ENCODE data around the gene RIN2. TPM values are rescaled to one million over a fixed set of nuclear protein-coding genes. Genes with fewer than 3 reads are reported as not detected.

Gene RIN2
- total and polyA plus RNA-seq, 2 of the 13 experiments (the other 11 are each of a cell fraction or from before 2014, with no cell fraction given) = 2.5 to 5.1 TPM

DNA sequence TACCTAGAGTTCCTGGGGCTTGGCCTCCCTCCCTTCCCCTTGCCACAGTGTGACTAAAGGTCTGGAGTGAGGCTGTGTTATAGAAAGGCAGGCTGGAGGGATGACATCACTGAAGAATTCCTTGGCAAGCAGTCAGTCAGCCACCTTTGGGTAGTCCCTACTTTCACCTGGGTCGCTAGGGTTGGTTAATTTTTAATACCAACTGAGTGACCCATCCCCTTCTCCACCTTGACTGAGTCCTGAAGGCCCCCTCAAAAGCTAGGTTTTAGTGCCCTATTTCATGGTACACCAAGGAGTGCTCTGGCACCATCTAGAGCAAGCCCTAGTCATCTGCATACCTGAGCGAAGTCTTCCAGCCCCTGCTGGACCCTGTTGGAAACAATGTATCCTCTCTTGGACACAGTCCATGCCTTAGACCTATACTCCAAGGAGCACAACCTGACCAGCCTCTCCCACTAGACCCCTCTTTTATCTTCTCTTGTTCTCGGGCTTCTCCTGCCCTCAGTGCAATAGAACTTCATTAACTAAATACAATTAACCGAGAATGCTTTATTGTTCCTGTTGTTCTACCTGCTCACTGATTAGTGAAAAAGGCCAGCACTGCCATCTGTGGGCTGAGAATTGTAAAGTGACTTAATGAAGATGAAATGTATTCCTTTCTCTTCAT is 44.6 kb downstream of the RIN2 start (continued):
- TF ChIP-seq, protein P1, sequence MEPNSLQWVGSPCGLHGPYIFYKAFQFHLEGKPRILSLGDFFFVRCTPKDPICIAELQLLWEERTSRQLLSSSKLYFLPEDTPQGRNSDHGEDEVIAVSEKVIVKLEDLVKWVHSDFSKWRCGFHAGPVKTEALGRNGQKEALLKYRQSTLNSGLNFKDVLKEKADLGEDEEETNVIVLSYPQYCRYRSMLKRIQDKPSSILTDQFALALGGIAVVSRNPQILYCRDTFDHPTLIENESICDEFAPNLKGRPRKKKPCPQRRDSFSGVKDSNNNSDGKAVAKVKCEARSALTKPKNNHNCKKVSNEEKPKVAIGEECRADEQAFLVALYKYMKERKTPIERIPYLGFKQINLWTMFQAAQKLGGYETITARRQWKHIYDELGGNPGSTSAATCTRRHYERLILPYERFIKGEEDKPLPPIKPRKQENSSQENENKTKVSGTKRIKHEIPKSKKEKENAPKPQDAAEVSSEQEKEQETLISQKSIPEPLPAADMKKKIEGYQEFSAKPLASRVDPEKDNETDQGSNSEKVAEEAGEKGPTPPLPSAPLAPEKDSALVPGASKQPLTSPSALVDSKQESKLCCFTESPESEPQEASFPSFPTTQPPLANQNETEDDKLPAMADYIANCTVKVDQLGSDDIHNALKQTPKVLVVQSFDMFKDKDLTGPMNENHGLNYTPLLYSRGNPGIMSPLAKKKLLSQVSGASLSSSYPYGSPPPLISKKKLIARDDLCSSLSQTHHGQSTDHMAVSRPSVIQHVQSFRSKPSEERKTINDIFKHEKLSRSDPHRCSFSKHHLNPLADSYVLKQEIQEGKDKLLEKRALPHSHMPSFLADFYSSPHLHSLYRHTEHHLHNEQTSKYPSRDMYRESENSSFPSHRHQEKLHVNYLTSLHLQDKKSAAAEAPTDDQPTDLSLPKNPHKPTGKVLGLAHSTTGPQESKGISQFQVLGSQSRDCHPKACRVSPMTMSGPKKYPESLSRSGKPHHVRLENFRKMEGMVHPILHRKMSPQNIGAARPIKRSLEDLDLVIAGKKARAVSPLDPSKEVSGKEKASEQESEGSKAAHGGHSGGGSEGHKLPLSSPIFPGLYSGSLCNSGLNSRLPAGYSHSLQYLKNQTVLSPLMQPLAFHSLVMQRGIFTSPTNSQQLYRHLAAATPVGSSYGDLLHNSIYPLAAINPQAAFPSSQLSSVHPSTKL (CRISPR knock-in tag; IDR thresholded peaks at IDR 0.05) = 0 out of 2 replicates have a peak, but pooled peaks have one; percentile 26
- TF ChIP-seq, protein P2, sequence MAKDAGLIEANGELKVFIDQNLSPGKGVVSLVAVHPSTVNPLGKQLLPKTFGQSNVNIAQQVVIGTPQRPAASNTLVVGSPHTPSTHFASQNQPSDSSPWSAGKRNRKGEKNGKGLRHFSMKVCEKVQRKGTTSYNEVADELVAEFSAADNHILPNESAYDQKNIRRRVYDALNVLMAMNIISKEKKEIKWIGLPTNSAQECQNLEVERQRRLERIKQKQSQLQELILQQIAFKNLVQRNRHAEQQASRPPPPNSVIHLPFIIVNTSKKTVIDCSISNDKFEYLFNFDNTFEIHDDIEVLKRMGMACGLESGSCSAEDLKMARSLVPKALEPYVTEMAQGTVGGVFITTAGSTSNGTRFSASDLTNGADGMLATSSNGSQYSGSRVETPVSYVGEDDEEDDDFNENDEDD (CRISPR knock-in tag; IDR thresholded peaks at IDR 0.05; ENCODE audit: borderline replicate concordance) = peak; percentile 37; the same call in 1 of the 2 replicates
- TF ChIP-seq, protein P3, sequence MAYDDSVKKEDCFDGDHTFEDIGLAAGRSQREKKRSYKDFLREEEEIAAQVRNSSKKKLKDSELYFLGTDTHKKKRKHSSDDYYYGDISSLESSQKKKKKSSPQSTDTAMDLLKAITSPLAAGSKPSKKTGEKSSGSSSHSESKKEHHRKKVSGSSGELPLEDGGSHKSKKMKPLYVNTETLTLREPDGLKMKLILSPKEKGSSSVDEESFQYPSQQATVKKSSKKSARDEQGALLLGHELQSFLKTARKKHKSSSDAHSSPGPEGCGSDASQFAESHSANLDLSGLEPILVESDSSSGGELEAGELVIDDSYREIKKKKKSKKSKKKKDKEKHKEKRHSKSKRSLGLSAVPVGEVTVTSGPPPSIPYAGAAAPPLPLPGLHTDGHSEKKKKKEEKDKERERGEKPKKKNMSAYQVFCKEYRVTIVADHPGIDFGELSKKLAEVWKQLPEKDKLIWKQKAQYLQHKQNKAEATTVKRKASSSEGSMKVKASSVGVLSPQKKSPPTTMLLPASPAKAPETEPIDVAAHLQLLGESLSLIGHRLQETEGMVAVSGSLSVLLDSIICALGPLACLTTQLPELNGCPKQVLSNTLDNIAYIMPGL (CRISPR knock-in tag; IDR thresholded peaks at IDR 0.05; ENCODE audit: borderline replicate concordance in 1 of 2, low read depth in 1 of 2) = 0 out of 4 replicates have a peak, but pooled peaks of 1 of the 2 experiments have one; percentile 17
- TF ChIP-seq ZNF253 (CRISPR knock-in tag; IDR thresholded peaks at IDR 0.05; ENCODE audit: borderline replicate concordance) = no peak
- TF ChIP-seq CHD4 (IDR thresholded peaks at IDR 0.05; ENCODE audit: borderline replicate concordance, low read length) = peak; percentile 46; the same call in 1 of the 2 replicates
- TF ChIP-seq HIVEP1 (CRISPR knock-in tag; IDR thresholded peaks at IDR 0.05) = no peak
- no peak for TF ChIP-seq ZNF329 (CRISPR knock-in tag; IDR thresholded peaks at IDR 0.05; ENCODE audit: low read depth)
- TF ChIP-seq ZNF724P (CRISPR knock-in tag; IDR thresholded peaks at IDR 0.05; ENCODE audit: borderline replicate concordance) = 0 out of 2 replicates have a peak, but pooled peaks have one; percentile 23
- no peak for TF ChIP-seq ZNF607 (CRISPR knock-in tag; IDR thresholded peaks at IDR 0.05; ENCODE audit: borderline replicate concordance)
- TF ChIP-seq, protein P4, sequence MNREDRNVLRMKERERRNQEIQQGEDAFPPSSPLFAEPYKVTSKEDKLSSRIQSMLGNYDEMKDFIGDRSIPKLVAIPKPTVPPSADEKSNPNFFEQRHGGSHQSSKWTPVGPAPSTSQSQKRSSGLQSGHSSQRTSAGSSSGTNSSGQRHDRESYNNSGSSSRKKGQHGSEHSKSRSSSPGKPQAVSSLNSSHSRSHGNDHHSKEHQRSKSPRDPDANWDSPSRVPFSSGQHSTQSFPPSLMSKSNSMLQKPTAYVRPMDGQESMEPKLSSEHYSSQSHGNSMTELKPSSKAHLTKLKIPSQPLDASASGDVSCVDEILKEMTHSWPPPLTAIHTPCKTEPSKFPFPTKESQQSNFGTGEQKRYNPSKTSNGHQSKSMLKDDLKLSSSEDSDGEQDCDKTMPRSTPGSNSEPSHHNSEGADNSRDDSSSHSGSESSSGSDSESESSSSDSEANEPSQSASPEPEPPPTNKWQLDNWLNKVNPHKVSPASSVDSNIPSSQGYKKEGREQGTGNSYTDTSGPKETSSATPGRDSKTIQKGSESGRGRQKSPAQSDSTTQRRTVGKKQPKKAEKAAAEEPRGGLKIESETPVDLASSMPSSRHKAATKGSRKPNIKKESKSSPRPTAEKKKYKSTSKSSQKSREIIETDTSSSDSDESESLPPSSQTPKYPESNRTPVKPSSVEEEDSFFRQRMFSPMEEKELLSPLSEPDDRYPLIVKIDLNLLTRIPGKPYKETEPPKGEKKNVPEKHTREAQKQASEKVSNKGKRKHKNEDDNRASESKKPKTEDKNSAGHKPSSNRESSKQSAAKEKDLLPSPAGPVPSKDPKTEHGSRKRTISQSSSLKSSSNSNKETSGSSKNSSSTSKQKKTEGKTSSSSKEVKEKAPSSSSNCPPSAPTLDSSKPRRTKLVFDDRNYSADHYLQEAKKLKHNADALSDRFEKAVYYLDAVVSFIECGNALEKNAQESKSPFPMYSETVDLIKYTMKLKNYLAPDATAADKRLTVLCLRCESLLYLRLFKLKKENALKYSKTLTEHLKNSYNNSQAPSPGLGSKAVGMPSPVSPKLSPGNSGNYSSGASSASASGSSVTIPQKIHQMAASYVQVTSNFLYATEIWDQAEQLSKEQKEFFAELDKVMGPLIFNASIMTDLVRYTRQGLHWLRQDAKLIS (CRISPR knock-in tag; IDR thresholded peaks at IDR 0.05) = no peak
- peak; percentile 87 for TF ChIP-seq TEAD3 (CRISPR knock-in tag; optimal IDR thresholded peaks at IDR 0.05; ENCODE audit: borderline replicate concordance)
- TF ChIP-seq TMF1 (CRISPR knock-in tag; IDR thresholded peaks at IDR 0.05; ENCODE audit: low read depth) = no peak
- no peak for TF ChIP-seq ZNF235 (CRISPR knock-in tag; IDR thresholded peaks at IDR 0.05; ENCODE audit: borderline replicate concordance)
- TF ChIP-seq, protein P5, sequence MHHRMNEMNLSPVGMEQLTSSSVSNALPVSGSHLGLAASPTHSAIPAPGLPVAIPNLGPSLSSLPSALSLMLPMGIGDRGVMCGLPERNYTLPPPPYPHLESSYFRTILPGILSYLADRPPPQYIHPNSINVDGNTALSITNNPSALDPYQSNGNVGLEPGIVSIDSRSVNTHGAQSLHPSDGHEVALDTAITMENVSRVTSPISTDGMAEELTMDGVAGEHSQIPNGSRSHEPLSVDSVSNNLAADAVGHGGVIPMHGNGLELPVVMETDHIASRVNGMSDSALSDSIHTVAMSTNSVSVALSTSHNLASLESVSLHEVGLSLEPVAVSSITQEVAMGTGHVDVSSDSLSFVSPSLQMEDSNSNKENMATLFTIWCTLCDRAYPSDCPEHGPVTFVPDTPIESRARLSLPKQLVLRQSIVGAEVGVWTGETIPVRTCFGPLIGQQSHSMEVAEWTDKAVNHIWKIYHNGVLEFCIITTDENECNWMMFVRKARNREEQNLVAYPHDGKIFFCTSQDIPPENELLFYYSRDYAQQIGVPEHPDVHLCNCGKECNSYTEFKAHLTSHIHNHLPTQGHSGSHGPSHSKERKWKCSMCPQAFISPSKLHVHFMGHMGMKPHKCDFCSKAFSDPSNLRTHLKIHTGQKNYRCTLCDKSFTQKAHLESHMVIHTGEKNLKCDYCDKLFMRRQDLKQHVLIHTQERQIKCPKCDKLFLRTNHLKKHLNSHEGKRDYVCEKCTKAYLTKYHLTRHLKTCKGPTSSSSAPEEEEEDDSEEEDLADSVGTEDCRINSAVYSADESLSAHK (CRISPR knock-in tag; IDR thresholded peaks at IDR 0.05; ENCODE audit: borderline replicate concordance) = 0 out of 2 replicates have a peak, but pooled peaks have one; percentile 47

All from HepG2 (cell line).